Ovary (tissue), 9 donors: ENCODE results near the gene INPP4A. TPM values are rescaled to one million over a fixed set of nuclear protein-coding genes. Genes with fewer than 3 reads are reported as not detected.

Source experiments
- DNase-seq, 5 donors: peaks; one replicate each; pipeline ENCODE4 v3.0.0-alpha.2; 2019 to 2020
- H3K27ac ChIP-seq, 2 donors: fragments of 200-600 bp; one replicate each; pipeline versions ENCODE4 v1.5.1 to v1.8.0; 2019 to 2022
- H3K27me3 ChIP-seq: fragments of 200-600 bp; one replicate; pipeline ENCODE4 v1.8.0; 2022
- H3K36me3 ChIP-seq: fragments of 200-600 bp; sonication (generic); one replicate; pipeline ENCODE4 v1.5.1; 2019
- H3K4me1 ChIP-seq: one replicate; pipeline ENCODE4 v1.8.1; 2013; ENCODE audit warnings: mild to moderate bottlenecking, moderate library complexity; ENCODE audit not compliant: insufficient read depth
- H3K4me3 ChIP-seq: fragments of 200-600 bp; sonication (generic); one replicate; pipeline ENCODE4 v1.5.1; 2017
- H3K9me3 ChIP-seq, 2 donors: fragments of 200-600 bp in 1 of 2; sonication (generic) in 1 of 2; one replicate each; pipeline versions ENCODE4 v1.5.1 to v1.8.1; 2013 to 2019; ENCODE audit warnings: mild to moderate bottlenecking in 1 of 2, moderate library complexity in 1 of 2
- CTCF ChIP-seq, 3 donors: fragments of 450-650 bp in 2 of 3; fragments of 200-600 bp in 1 of 3; IDR thresholded peaks; one replicate each; pipeline versions ENCODE4 v1.5.1 to v1.8.0; 2016 to 2022; ENCODE audit warnings: antibody characterized with exemption in 3 of 3, mild to moderate bottlenecking in 1 of 3
- EP300 ChIP-seq: sonication (generic); formaldehyde crosslinking; IDR thresholded peaks from one replicate; pipeline ENCODE4 v1.6.1; 2017; ENCODE audit warnings: antibody characterized with exemption
- POLR2A ChIP-seq: fragments of 450-650 bp; IDR thresholded peaks from one replicate; pipeline ENCODE4 v1.6.1; 2017; ENCODE audit warnings: antibody characterized with exemption, mild to moderate bottlenecking, moderate library complexity
- WGBS, 3 donors: extraction: QIAGEN DNeasy Blood & Tissue Kit in 1 of 3; methylation state at CpG; one replicate each; pipeline versions ENCODE4 v1.1.5 to v1.1.7; 2013 to 2017; 5-methylcytosine and 5-hydroxymethylcytosine counted together
- intact Hi-C, 4 donors: fragments of 100-400 bp; cut with DNase I; formaldehyde crosslinking; loops; one replicate each; pipeline versions ENCODE4 v1.11.0 to v1.15.1; 2022 to 2023
- polyA plus RNA-seq, 2 donors: library from polyadenylated mRNA; stranded (reverse); fragments of 200-250 nt in 1 of 2; fragments of 350-450 nt in 1 of 2; fragmentation: Illumina TruSeq in 1 of 2; extraction: RNeasy Lipid Tissue Mini Kit (QIAGEN cat#74804) in 1 of 2; gene quantifications; one replicate each; pipeline ENCODE4 v1.2.3, GENCODE V29; 2013 to 2014
- total RNA-seq, 7 donors: library from RNA; depleted of rRNA in 2 of 7; stranded (reverse); fragments of >200 nt in 2 of 7; fragmentation: NEBNext Ultra II Directional in 3 of 7; extraction: Animal tissue kit (Norgen Biotek cat#: 25700) in 3 of 7; gene quantifications; one replicate each; pipeline versions ENCODE4 v1.1.0 to v1.2.4, GENCODE V29; 2016 to 2023
- donor health status: DM: no; HTN: no; CAD: no; lungs with moderate emphysema.
- donor health status: DM: no; HTN: no; CAD: no.
- donor health status: Bipolar disorder and iron deficiency.
- donor health status: DM: yes; HTN: yes; CAD: no.
- donor health status: DM: no; HTN: no; CAD: no.
- donor health status: DM: yes; HTN: yes; CAD: no.

INPP4A gene
- total and polyA plus RNA-seq, 9 donors = 7.5 to 25.8 (median 16.2) TPM

- H3K36me3 ChIP-seq = no peaks in the 10 kb centered on the region
- 91 to 96% (median 94%) methylated on average over 13 of the region's 13 CpGs for WGBS, 3 donors
- intact Hi-C loops = no loop called here
- H3K4me3 ChIP-seq = no peak overlapping the region
- DNase-seq = no peak
- no peaks in the 10 kb centered on the region for H3K27me3 ChIP-seq
- no peaks in the 10 kb centered on the region for H3K4me1 ChIP-seq
- H3K27ac ChIP-seq = no peak overlapping the region
- TF ChIP-seq POLR2A (no peak), CTCF (IDR thresholded peaks at IDR 0.05) (no peak), EP300 (no peak)
- no peaks in the 10 kb centered on the region for H3K9me3 ChIP-seq
These were observed 128.8 kb downstream of the INPP4A start for GRCh38 chr2:98573426-98573825.

DNA sequence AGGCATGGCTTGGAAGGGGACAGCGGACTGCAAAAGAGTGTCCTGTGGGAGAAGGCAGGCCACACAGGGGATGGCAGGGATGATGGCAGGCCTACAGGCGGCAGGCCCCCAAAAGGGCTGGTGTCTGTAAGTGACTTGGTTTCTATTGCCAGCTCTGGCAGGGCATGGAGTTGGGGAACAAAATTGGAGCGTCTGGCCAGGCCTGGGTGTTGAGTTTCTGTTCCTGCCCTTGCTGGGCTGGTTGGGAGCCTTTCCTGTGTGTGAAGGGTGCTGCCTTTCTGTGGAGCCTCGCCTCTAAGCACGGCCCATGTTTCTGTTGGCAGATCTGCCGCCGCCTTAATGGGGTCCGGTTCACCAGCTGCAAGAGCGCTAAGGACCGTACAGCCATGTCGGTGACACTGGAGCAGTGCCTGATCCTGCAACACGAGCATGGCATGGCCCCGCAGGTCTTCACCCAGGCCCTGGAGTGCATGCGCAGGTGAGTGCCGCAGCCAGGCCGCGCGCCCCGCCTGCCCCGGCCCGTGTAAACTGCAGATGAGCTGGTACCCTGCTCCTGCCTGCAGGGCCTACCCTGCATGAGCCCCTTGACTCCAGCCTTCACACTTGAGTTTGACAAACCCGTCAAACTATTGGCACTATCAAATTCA, 132.1 kb downstream of the INPP4A start:
- TF ChIP-seq EP300 (no peak), CTCF (IDR thresholded peaks at IDR 0.05) (no peak)
- Histone ChIP-seq H3K4me3 (no peak overlapping the region), H3K36me3 (no peaks in the 10 kb centered on the region), H3K4me1 (no peaks in the 10 kb centered on the region), H3K27ac (no peak overlapping the region), H3K9me3 (no peaks in the 10 kb centered on the region), H3K27me3 (no peaks in the 10 kb centered on the region)
- no peak for DNase-seq
- WGBS, 3 donors = 89 to 94% (median 90%) methylated on average over 22 of the region's 22 CpGs
- intact Hi-C loops = no loop called here

DNA sequence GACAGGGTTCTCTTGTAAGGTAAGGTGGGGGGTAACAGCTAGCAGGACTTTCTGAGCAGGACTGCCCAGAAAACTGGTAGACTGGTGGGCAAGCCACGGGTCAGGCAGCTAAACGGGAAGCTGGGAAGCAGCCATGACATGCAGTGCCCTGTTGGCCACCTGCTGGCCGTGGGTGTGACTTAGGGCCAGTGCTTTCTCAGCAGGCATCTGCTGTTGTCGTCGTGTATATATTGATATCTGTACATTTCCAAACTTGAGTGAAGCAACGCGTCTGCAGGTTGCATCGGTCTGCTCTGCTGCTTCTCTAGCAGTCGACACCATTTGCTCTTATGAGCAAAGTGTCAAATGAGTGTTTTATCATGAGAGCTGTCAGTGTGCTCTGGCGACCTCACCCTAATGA, 132.7 kb downstream of the INPP4A start:
- H3K36me3 ChIP-seq = no peaks in the 10 kb centered on the region
- no peak for DNase-seq
- WGBS, 3 donors = 69 to 74% (median 69%) methylated on average over 10 of the region's 10 CpGs
- no peak overlapping the region for H3K4me3 ChIP-seq
- H3K9me3 ChIP-seq = no peaks in the 10 kb centered on the region
- no peak for TF ChIP-seq POLR2A
- no peak for TF ChIP-seq EP300
- no peak for TF ChIP-seq CTCF (IDR thresholded peaks at IDR 0.05)
- H3K27me3 ChIP-seq = no peaks in the 10 kb centered on the region
- intact Hi-C loops = no loop called here
- no peaks in the 10 kb centered on the region for H3K4me1 ChIP-seq
- H3K27ac ChIP-seq = no peak overlapping the region

DNA sequence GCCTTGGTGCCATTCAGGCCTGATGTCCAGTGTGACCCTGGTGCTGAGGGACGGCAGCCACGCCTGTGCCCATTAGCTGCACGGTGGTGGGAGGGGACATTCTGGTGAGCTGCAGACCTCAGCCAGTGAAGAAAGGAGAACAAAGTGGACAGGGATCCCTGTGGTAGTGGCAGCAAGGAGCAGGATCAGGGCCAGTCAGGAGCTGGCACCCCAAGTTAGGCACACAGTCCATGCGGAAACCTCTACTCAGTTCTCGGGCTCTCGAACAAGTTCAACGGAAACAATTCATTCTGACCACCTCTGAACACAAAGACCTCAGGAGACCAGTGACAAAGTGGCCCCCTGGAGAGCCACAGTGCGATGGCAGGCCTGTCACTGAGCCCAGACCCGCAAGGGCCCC, 133.6 kb downstream of the INPP4A start:
- H3K9me3 ChIP-seq = no peaks in the 10 kb centered on the region
- 91 to 92% (median 91%) methylated on average over 9 of the region's 9 CpGs for WGBS, 3 donors
- no peak overlapping the region for H3K4me3 ChIP-seq
- intact Hi-C loops = no loop called here
- no peaks in the 10 kb centered on the region for H3K4me1 ChIP-seq
- no peaks in the 10 kb centered on the region for H3K27me3 ChIP-seq
- TF ChIP-seq EP300 (no peak), POLR2A (no peak), CTCF (IDR thresholded peaks at IDR 0.05) (no peak)
- no peak for DNase-seq
- no peaks in the 10 kb centered on the region for H3K36me3 ChIP-seq
- H3K27ac ChIP-seq = no peak overlapping the region
